H9 (cell line): Measurements from ENCODE around the gene CAVIN1. TPM values are rescaled to one million over a fixed set of nuclear protein-coding genes. Genes with fewer than 3 reads are reported as not detected.

Experiments
- DNase-seq: peaks from one replicate; pipeline ENCODE4 v3.0.0-alpha.2; 2017
- H2AFZ ChIP-seq: one replicate; pipeline ENCODE4 v1.6.1; 2013; ENCODE audit warnings: mild to moderate bottlenecking, low read length, control low read depth, moderate library complexity
- H2AK5ac ChIP-seq: 2 replicates; pipeline ENCODE4 v1.6.1; 2013; ENCODE audit warnings: low read length, control low read depth, mixed read lengths; ENCODE audit not compliant: insufficient read length
- H2BK120ac ChIP-seq: one replicate; pipeline ENCODE4 v1.6.1; 2013; ENCODE audit warnings: low read depth, mild to moderate bottlenecking, low read length, control low read depth, inconsistent platforms; ENCODE audit not compliant: poor library complexity, severe bottlenecking
- H2BK12ac ChIP-seq: 2 replicates; pipeline ENCODE4 v1.6.1; 2013; ENCODE audit warnings: low read length, control low read depth, mixed read lengths, low read depth; ENCODE audit not compliant: insufficient read length
- H2BK15ac ChIP-seq: 2 replicates; pipeline ENCODE4 v1.6.1; 2013; ENCODE audit warnings: low read depth, low read length, control low read depth
- H2BK20ac ChIP-seq: one replicate; pipeline ENCODE4 v1.6.1; 2013; ENCODE audit warnings: low read depth, mild to moderate bottlenecking, low read length, control low read depth, inconsistent platforms; ENCODE audit not compliant: poor library complexity, severe bottlenecking
- H2BK5ac ChIP-seq: 2 replicates; pipeline ENCODE4 v1.6.1; 2013; ENCODE audit warnings: low read length, control low read depth, mixed read lengths; ENCODE audit not compliant: insufficient read length
- H3K14ac ChIP-seq: 2 replicates; pipeline ENCODE4 v1.6.1; 2013; ENCODE audit warnings: low read length, control low read depth; ENCODE audit not compliant: insufficient read depth
- H3K18ac ChIP-seq: 2 replicates; pipeline ENCODE4 v1.6.1; 2013; ENCODE audit warnings: low read depth, mild to moderate bottlenecking, mixed read lengths, low read length, control low read depth; ENCODE audit not compliant: insufficient read length
- H3K23ac ChIP-seq: 2 replicates; pipeline ENCODE4 v1.6.1; 2013; ENCODE audit warnings: low read length, control low read depth, mixed read lengths, low read depth; ENCODE audit not compliant: insufficient read length
- H3K23me2 ChIP-seq: 2 replicates; pipeline ENCODE4 v1.6.1; 2013; ENCODE audit warnings: low read depth, mild to moderate bottlenecking, mixed read lengths, low read length, control low read depth; ENCODE audit not compliant: insufficient read length, poor library complexity, severe bottlenecking
- H3K27ac ChIP-seq: 2 replicates; pipeline ENCODE4 v1.5.1; 2013; ENCODE audit warnings: low read length, control low read depth, mixed read lengths, low read depth; ENCODE audit not compliant: insufficient read length
- H3K27me3 ChIP-seq: 2 replicates; pipeline ENCODE4 v1.6.1; 2013; ENCODE audit warnings: low read length, control low read depth, inconsistent platforms; ENCODE audit not compliant: insufficient read depth
- H3K4ac ChIP-seq: 2 replicates; pipeline ENCODE4 v1.6.1; 2013; ENCODE audit warnings: low read depth, mild to moderate bottlenecking, control low read depth, inconsistent platforms, low read length, moderate library complexity
- H3K4me1 ChIP-seq: 2 replicates; pipeline ENCODE4 v1.6.1; 2013; ENCODE audit warnings: low read length, control low read depth, inconsistent platforms; ENCODE audit not compliant: insufficient read depth
- H3K4me2 ChIP-seq: 2 replicates; pipeline ENCODE4 v1.6.1; 2013; ENCODE audit warnings: low read length, control low read depth, mixed read lengths; ENCODE audit not compliant: insufficient read length, insufficient read depth
- H3K56ac ChIP-seq: 2 replicates; pipeline ENCODE4 v1.6.1; 2013; ENCODE audit warnings: low read depth, mild to moderate bottlenecking, mixed read lengths, low read length, control low read depth; ENCODE audit not compliant: insufficient read length
- H3K79me1 ChIP-seq: 2 replicates; pipeline ENCODE4 v1.6.1; 2013; ENCODE audit warnings: low read depth, mild to moderate bottlenecking, moderate library complexity, low read length, control low read depth, inconsistent platforms; ENCODE audit not compliant: insufficient read depth, poor library complexity, severe bottlenecking
- H3K79me2 ChIP-seq: 2 replicates; pipeline ENCODE4 v1.6.1; 2013; ENCODE audit warnings: low read length, control low read depth, inconsistent platforms; ENCODE audit not compliant: insufficient read depth
- H3K9ac ChIP-seq: 2 replicates; pipeline ENCODE4 v1.6.1; 2013; ENCODE audit warnings: low read length, control low read depth, mixed read lengths; ENCODE audit not compliant: insufficient read length; ENCODE audit errors: extremely low read depth
- H3K9me3 ChIP-seq: one replicate; pipeline ENCODE4 v1.6.1; 2013; ENCODE audit warnings: low read depth, low read length, inconsistent platforms; ENCODE audit not compliant: control insufficient read depth
- H3T11ph ChIP-seq: one replicate; pipeline ENCODE4 v1.6.1; 2013; ENCODE audit warnings: mild to moderate bottlenecking, low read length, control low read depth, inconsistent platforms
- H4K20me1 ChIP-seq: one replicate; pipeline ENCODE4 v1.6.1; 2013; ENCODE audit not compliant: control insufficient read depth, insufficient read length, insufficient read depth
- H4K5ac ChIP-seq: 2 replicates; pipeline ENCODE4 v1.6.1; 2013; ENCODE audit warnings: low read depth, mild to moderate bottlenecking, mixed read lengths, low read length, control low read depth; ENCODE audit not compliant: insufficient read length
- H4K8ac ChIP-seq: replicated peaks from 2 replicates; pipeline ENCODE4 v1.6.1; 2013; ENCODE audit warnings: low read length, control low read depth, mixed read lengths, low read depth; ENCODE audit not compliant: insufficient read length
- H4K91ac ChIP-seq: 2 replicates; pipeline ENCODE4 v1.6.1; 2013; ENCODE audit warnings: low read depth, mild to moderate bottlenecking, moderate library complexity, mixed read lengths, low read length, control low read depth; ENCODE audit not compliant: insufficient read length
- H3K27ac Mint-ChIP-seq, 3 experiments: 2 replicates in 2 of 3; 3 replicates in 1 of 3; pipeline ENCODE4 v1.8.0; 2020 to 2021; ENCODE audit warnings: mixed read lengths in 3 of 3, mild to moderate bottlenecking in 1 of 3, moderate library complexity in 1 of 3
- H3K27me3 Mint-ChIP-seq: 2 replicates; pipeline ENCODE4 v1.8.0; 2021; ENCODE audit warnings: low read depth, mild to moderate bottlenecking, moderate library complexity, mixed read lengths
- H3K36me3 Mint-ChIP-seq, 3 experiments: 2 replicates in 2 of 3; 3 replicates in 1 of 3; pipeline ENCODE4 v1.8.0; 2020 to 2021; ENCODE audit warnings: low read depth in 3 of 3, mixed read lengths in 3 of 3; ENCODE audit not compliant: insufficient read depth in 1 of 3
- H3K4me1 Mint-ChIP-seq, 2 experiments: 2 replicates each; pipeline ENCODE4 v1.8.0; 2020; ENCODE audit warnings: mixed read lengths in 2 of 2
- H3K4me3 Mint-ChIP-seq, 2 experiments: 2 replicates in 1 of 2; 3 replicates in 1 of 2; pipeline ENCODE4 v1.8.0; 2020 to 2021; ENCODE audit warnings: mild to moderate bottlenecking in 2 of 2, mixed read lengths in 2 of 2, moderate library complexity in 1 of 2
- H3K9me3 Mint-ChIP-seq, 2 experiments: 2 replicates in 1 of 2; 3 replicates in 1 of 2; pipeline ENCODE4 v1.8.0; 2020; ENCODE audit warnings: mild to moderate bottlenecking in 2 of 2, mixed read lengths in 2 of 2, moderate library complexity in 1 of 2
- CTCF ChIP-seq: fragments of 200-600 bp; sonication (generic); conservative IDR thresholded peaks from 3 replicates; pipeline ENCODE4 v1.8.0; 2021; ENCODE audit warnings: antibody characterized with exemption, mild to moderate bottlenecking
- WGBS: extraction: QIAGEN DNeasy Blood & Tissue Kit; methylation state at CpG from one replicate; pipeline ENCODE4 v1.1.7; 2013; ENCODE audit warnings: missing lambda C conversion rate, low lambda C conversion rate, mixed read lengths; ENCODE audit not compliant: insufficient read length; ENCODE audit errors: extremely low coverage; 5-methylcytosine and 5-hydroxymethylcytosine counted together
- total RNA-seq: library from RNA; stranded (reverse); gene quantifications from 2 replicates; pipeline ENCODE4 v1.2.1, GENCODE V29; 2021

The CAVIN1 gene
- total RNA-seq, 1 experiment from 2014 or later, result 65.2 TPM

- no peak overlapping the region for H3K4me2 ChIP-seq
- Mint-ChIP-seq H3K4me3 (no peak overlapping the region; a peak in 1 of 5 replicates), H3K27ac (peak overlapping the region; percentile 10 to 97 (median 44); a peak in 4 of 7 replicates), H3K36me3 (peaks cover 2 to 21% (median 16%) of the 10 kb centered on the region in 3 experiments; a peak in 6 of 7 replicates), H3K27me3 (no peaks in the 10 kb centered on the region), H3K9me3 (no peaks in the 10 kb centered on the region), H3K4me1 (peaks cover 56 to 64% of the 10 kb centered on the region in 2 experiments)
- no peaks in the 10 kb centered on the region for H4K20me1 ChIP-seq
- no peak overlapping the region for H3T11ph ChIP-seq
- no peaks in the 10 kb centered on the region for H3K79me1 ChIP-seq
- H3K4me1 ChIP-seq, result peaks cover 10% of the 10 kb centered on the region; the same call in 1 of the 2 replicates
- no peaks in the 10 kb centered on the region for H3K79me2 ChIP-seq
- no peaks in the 10 kb centered on the region for H3K23me2 ChIP-seq
- H2BK120ac ChIP-seq, result no peak overlapping the region
- peak overlapping the region; percentile 22 for H3K18ac ChIP-seq
- H3K27ac ChIP-seq, result no peak overlapping the region
- no peak overlapping the region; the same call in 1 of the 2 replicates for H3K14ac ChIP-seq
- peak; percentile 65 for TF ChIP-seq CTCF
- H2BK12ac ChIP-seq, result no peak overlapping the region
- H2BK20ac ChIP-seq, result no peak overlapping the region
- WGBS, result no CpG with 5 or more reads among the region's 6 CpGs
- no peak overlapping the region for H3K56ac ChIP-seq
- H2BK15ac ChIP-seq, result no peak overlapping the region
- H2AFZ ChIP-seq, result no peak overlapping the region
- H2BK5ac ChIP-seq, result no peak overlapping the region
- H4K91ac ChIP-seq, result no peak overlapping the region
- H4K8ac ChIP-seq, result no peak overlapping the region
- H3K27me3 ChIP-seq, result no peaks in the 10 kb centered on the region
- no peak overlapping the region for H3K23ac ChIP-seq
- no peak overlapping the region for H3K4ac ChIP-seq
- H2AK5ac ChIP-seq, result no peak overlapping the region
- H3K9ac ChIP-seq, result no peak overlapping the region
- peak; percentile 78 for DNase-seq
- H3K9me3 ChIP-seq, result no peaks in the 10 kb centered on the region
- H4K5ac ChIP-seq, result no peak overlapping the region
Observed at GRCh38 chr17:42403150-42403549, 19.9 kb downstream of the CAVIN1 start.
